HG03469 (cell line): Measurements from ENCODE around the gene XRCC5.
"Not testable (repeated sequence)": the region's sequence is repeated elsewhere in the genome, so short reads cannot be mapped to it uniquely, and the experiment has no call there.

Source experiments
- ATAC-seq: cut with Tn5 transposase; IDR thresholded peaks from one replicate; pipeline ENCODE4 v1.9.1; 2021; ENCODE audit warnings: mild to moderate bottlenecking, moderate library complexity, moderate number of reproducible peaks; ENCODE audit not compliant: unreplicated experiment

XRCC5 gene

GRCh38 chr2:216116418-216116817 lies 7.3 kb downstream of the XRCC5 start:
- ATAC-seq: no peak

GRCh38 chr2:216117561-216118340 lies 8.6 kb downstream of the XRCC5 start:
- no peak for ATAC-seq

GRCh38 chr2:216118474-216118873 lies 9.3 kb downstream of the XRCC5 start:
- no peak for ATAC-seq

- no peak for ATAC-seq
Measured at GRCh38 chr2:216119146-216119545, 10.0 kb downstream of the XRCC5 start.

GRCh38 chr2:216119986-216120385 lies 10.8 kb downstream of the XRCC5 start:
- ATAC-seq: no peak

- no peak for ATAC-seq
Measured at GRCh38 chr2:216121255-216121654, 12.1 kb downstream of the XRCC5 start.

- no peak for ATAC-seq
Measured at GRCh38 chr2:216126943-216127342, 17.8 kb downstream of the XRCC5 start.

- ATAC-seq: no peak
Measured at GRCh38 chr2:216130346-216130971, 21.3 kb downstream of the XRCC5 start.

- ATAC-seq: no peak
Measured at GRCh38 chr2:216131175-216131926, 22.2 kb downstream of the XRCC5 start.

GRCh38 chr2:216132585-216132984 lies 23.4 kb downstream of the XRCC5 start:
- ATAC-seq: no peak

- no peak for ATAC-seq
Measured at GRCh38 chr2:216133397-216133796, 24.2 kb downstream of the XRCC5 start.

- ATAC-seq: no peak
Measured at GRCh38 chr2:216134958-216135541, 25.9 kb downstream of the XRCC5 start.

GRCh38 chr2:216139884-216140283 lies 30.7 kb downstream of the XRCC5 start:
- ATAC-seq: no peak

GRCh38 chr2:216141516-216141915 lies 32.4 kb downstream of the XRCC5 start:
- not testable (repeated sequence) for ATAC-seq

- ATAC-seq: peak; percentile 97
Measured at GRCh38 chr2:216142540-216142939, 33.4 kb downstream of the XRCC5 start.

- no peak for ATAC-seq
Measured at GRCh38 chr2:216144372-216144771, 35.2 kb downstream of the XRCC5 start.

GRCh38 chr2:216144857-216145256 lies 35.7 kb downstream of the XRCC5 start:
- no peak for ATAC-seq

GRCh38 chr2:216146573-216146972 lies 37.4 kb downstream of the XRCC5 start:
- ATAC-seq: no peak

- no peak for ATAC-seq
Measured at GRCh38 chr2:216147172-216148131, 38.3 kb downstream of the XRCC5 start.

GRCh38 chr2:216148983-216149382 lies 39.8 kb downstream of the XRCC5 start:
- no peak for ATAC-seq
